GM23338 (cell line): ENCODE results near the gene SLC15A1. TPM values are rescaled to one million over a fixed set of nuclear protein-coding genes. Genes with fewer than 3 reads are reported as not detected.
"Not testable (repeated sequence)": the region's sequence is repeated elsewhere in the genome, so short reads cannot be mapped to it uniquely, and the experiment has no call there.

ENCODE experiments used
- ATAC-seq: fragments of 200-7000 bp; cut with Tn5 transposase; 3 replicates; pipeline ENCODE4 v1.9.1; 2020
- DNase-seq: peaks from one replicate; pipeline ENCODE4 v3.0.0-alpha.2; 2015; ENCODE audit warnings: low spot score
- H2AFZ ChIP-seq: fragments of 200-600 bp; sonication (generic); 2 replicates; pipeline ENCODE4 v1.8.0; 2016; ENCODE audit warnings: antibody characterized with exemption, mild to moderate bottlenecking, moderate library complexity
- H3F3A ChIP-seq: fragments of 200-600 bp; sonication (generic); replicated peaks from 2 replicates; pipeline ENCODE4 v1.8.0; 2017; ENCODE audit warnings: antibody characterized with exemption, mixed run types, low read depth
- H3K27ac ChIP-seq: fragments of 200-600 bp; sonication (generic); 2 replicates; pipeline ENCODE4 v1.6.1; 2016; ENCODE audit warnings: low read depth
- H3K27me3 ChIP-seq: fragments of 200-600 bp; sonication (generic); 2 replicates; pipeline ENCODE4 v1.8.0; 2016; ENCODE audit warnings: mild to moderate bottlenecking, mixed run types, moderate library complexity; ENCODE audit not compliant: insufficient read depth
- H3K36me3 ChIP-seq: fragments of 200-600 bp; sonication (generic); 2 replicates; pipeline ENCODE4 v1.8.0; 2016; ENCODE audit warnings: mild to moderate bottlenecking; ENCODE audit not compliant: insufficient read depth
- H3K4me1 ChIP-seq: fragments of 200-600 bp; sonication (generic); 2 replicates; pipeline ENCODE4 v1.8.0; 2016; ENCODE audit warnings: mild to moderate bottlenecking, moderate library complexity; ENCODE audit not compliant: insufficient read depth
- H3K4me2 ChIP-seq: fragments of 200-600 bp; sonication (generic); 2 replicates; pipeline ENCODE4 v1.7.1; 2017; ENCODE audit warnings: mixed run types
- H3K4me3 ChIP-seq: fragments of 200-600 bp; sonication (generic); 2 replicates; pipeline ENCODE4 v1.6.1; 2016; ENCODE audit warnings: mixed run types
- H3K79me2 ChIP-seq: fragments of 200-600 bp; sonication (generic); replicated peaks from 2 replicates; pipeline ENCODE4 v1.8.0; 2017; ENCODE audit warnings: mild to moderate bottlenecking; ENCODE audit not compliant: insufficient read depth
- H3K9me2 ChIP-seq: fragments of 200-600 bp; sonication (generic); 2 replicates; pipeline ENCODE4 v1.8.0; 2017; ENCODE audit not compliant: insufficient read depth
- H4K20me1 ChIP-seq: fragments of 200-600 bp; sonication (generic); replicated peaks from 2 replicates; pipeline ENCODE4 v1.8.0; 2017; ENCODE audit warnings: mild to moderate bottlenecking; ENCODE audit not compliant: insufficient read depth
- H3K27ac Mint-ChIP-seq: 2 replicates; pipeline ENCODE4 v1.8.0; 2020; ENCODE audit warnings: inconsistent platforms, mild to moderate bottlenecking, moderate library complexity, mixed read lengths
- H3K27me3 Mint-ChIP-seq: 3 replicates; pipeline ENCODE4 v1.8.0; 2022; ENCODE audit warnings: low read depth, mild to moderate bottlenecking, moderate library complexity, mixed read lengths, inconsistent platforms; ENCODE audit not compliant: insufficient read depth, poor library complexity
- H3K36me3 Mint-ChIP-seq: 3 replicates; pipeline ENCODE4 v1.8.0; 2021; ENCODE audit warnings: low read depth, mild to moderate bottlenecking, inconsistent platforms, moderate library complexity, mixed read lengths
- H3K4me1 Mint-ChIP-seq: 3 replicates; pipeline ENCODE4 v1.8.0; 2020; ENCODE audit warnings: mild to moderate bottlenecking, inconsistent platforms, mixed read lengths
- H3K4me3 Mint-ChIP-seq: 3 replicates; pipeline ENCODE4 v1.8.0; 2021; ENCODE audit warnings: moderate library complexity, mild to moderate bottlenecking, inconsistent platforms, mixed read lengths
- H3K9me3 Mint-ChIP-seq: 3 replicates; pipeline ENCODE4 v1.8.0; 2020; ENCODE audit warnings: moderate library complexity, mild to moderate bottlenecking, inconsistent platforms, mixed read lengths
- polyA plus RNA-seq: library from polyadenylated mRNA; unstranded; fragments of >200 nt; fragmentation: Nextera tagmentation; extraction: Ambion mirVana; gene quantifications from 2 replicates; pipeline ENCODE4 v1.2.1, GENCODE V29; 2016
- small RNA-seq: library from RNA; depleted of rRNA; stranded (forward); fragments of <200 nt; gene quantifications from one replicate; pipeline ENCODE3, GENCODE V24; 2014; ENCODE audit warnings: low replicate concordance
- total RNA-seq: library from RNA; depleted of rRNA; stranded (reverse); fragments of >200 nt; shearing (Covaris generic); gene quantifications from 2 replicates; pipeline ENCODE4 v1.2.3, GENCODE V29; 2014; rRNA removed

Gene SLC15A1
- total and polyA plus RNA-seq, 2 experiments from 2014 or later = 1.6 to 3.0 TPM

DNA sequence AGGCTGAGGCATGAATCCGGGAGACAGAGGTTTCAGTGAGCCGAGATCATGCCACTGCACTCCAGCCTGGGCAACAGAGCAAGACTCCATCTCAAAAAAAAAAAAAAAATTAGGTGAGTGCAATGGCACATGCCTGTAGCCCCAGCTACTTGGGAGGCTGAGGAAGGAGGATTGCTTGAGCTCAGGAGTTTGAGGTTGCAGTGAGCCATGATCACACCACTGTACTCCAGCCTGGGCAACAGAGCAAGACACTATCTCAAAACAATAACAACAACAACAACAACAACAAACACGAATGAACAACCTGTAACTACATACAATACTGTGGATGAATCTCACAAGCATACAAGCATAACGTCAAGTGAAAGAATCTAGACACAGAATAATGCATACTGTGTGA, 112.7 kb downstream of the SLC15A1 start:
- not testable (repeated sequence) for H3K9me3 Mint-ChIP-seq, DNase-seq, H3K27ac ChIP-seq

DNA sequence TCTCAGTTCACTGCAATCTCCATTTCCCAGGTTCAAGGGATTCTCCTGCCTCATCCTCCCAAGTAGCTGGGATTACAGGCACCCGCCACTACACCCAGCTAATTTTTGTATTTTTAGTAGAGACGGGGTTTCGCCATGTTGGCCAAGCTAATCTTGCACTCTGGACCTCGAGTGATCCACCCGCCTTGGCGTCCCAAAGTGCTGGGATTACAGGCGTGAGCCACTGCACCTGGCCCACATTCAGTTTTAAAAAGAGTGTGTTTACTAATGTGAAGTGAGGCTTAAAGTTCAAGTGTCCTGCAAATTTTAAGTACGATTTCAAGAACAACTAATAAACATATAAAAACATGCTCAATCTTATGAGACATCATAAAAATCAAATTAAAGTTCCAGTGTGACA, 114.1 kb downstream of the SLC15A1 start:
- not testable (repeated sequence) for H3K4me1 Mint-ChIP-seq, H3K9me2 ChIP-seq, H3K27me3 Mint-ChIP-seq, H2AFZ ChIP-seq, H3F3A ChIP-seq, H3K4me1 ChIP-seq, H3K36me3 Mint-ChIP-seq, H3K27ac ChIP-seq, H3K4me3 Mint-ChIP-seq, H3K27me3 ChIP-seq, H4K20me1 ChIP-seq, ATAC-seq, H3K4me2 ChIP-seq, H3K9me3 Mint-ChIP-seq, H3K79me2 ChIP-seq, H3K4me3 ChIP-seq, H3K36me3 ChIP-seq, DNase-seq, H3K27ac Mint-ChIP-seq

More for the DNA sequence above, 112.7 kb downstream of the SLC15A1 start:
- not testable (repeated sequence) for H3K4me3 ChIP-seq, H3K36me3 Mint-ChIP-seq, H3K27ac Mint-ChIP-seq, H2AFZ ChIP-seq, H3K27me3 ChIP-seq, H3K4me1 ChIP-seq, H4K20me1 ChIP-seq, H3K36me3 ChIP-seq, H3F3A ChIP-seq, H3K9me2 ChIP-seq, H3K4me2 ChIP-seq, ATAC-seq, H3K27me3 Mint-ChIP-seq, H3K4me3 Mint-ChIP-seq, H3K4me1 Mint-ChIP-seq, H3K79me2 ChIP-seq

Small RNA genes within 50 kb of the gene (small RNA-seq; reads per million reads assigned to genes)
- not detected for gene RN7SL60P

Other genes with a start within 250 kb of the SLC15A1 start
- 144 and 157 TPM in 2 replicates for gene STK24, start 175.6 kb downstream of the SLC15A1 start, total RNA-seq
- 56.5 and 60.3 TPM in 2 replicates for gene STK24, start 175.6 kb downstream of the SLC15A1 start, polyA plus RNA-seq
- 34.9 and 57.7 TPM in 2 replicates for gene DOCK9, start 225.4 kb upstream of the SLC15A1 start, total RNA-seq
- 7.3 and 8.5 TPM in 2 replicates for gene DOCK9, start 225.4 kb upstream of the SLC15A1 start, polyA plus RNA-seq